ENCODE data around the gene PHYKPL.
"Not testable (repeated sequence)": the region's sequence is repeated elsewhere in the genome, so short reads cannot be mapped to it uniquely, and the experiment has no call there.

The PHYKPL gene

DNA sequence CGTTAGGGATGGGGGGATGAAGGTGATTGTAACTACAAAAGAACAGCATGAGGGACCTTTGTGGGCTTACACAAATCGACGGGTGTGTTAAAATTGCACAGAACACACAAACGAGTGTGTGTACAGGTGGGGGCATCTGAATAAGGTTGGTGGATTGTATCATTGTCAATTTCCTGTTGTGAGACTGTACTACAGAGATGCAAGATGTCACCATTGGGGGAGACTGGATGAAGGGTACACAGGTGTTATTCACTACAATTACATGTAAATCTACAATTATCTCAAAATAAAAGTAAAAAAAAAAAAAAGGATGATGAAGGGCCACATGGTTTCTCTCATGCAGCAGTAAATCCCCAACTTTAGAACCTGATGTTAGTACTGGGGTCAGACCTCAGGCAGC is 31.4 kb upstream of the PHYKPL start:
- no peak for DNase-seq (ENCODE audit: low read depth)

DNA sequence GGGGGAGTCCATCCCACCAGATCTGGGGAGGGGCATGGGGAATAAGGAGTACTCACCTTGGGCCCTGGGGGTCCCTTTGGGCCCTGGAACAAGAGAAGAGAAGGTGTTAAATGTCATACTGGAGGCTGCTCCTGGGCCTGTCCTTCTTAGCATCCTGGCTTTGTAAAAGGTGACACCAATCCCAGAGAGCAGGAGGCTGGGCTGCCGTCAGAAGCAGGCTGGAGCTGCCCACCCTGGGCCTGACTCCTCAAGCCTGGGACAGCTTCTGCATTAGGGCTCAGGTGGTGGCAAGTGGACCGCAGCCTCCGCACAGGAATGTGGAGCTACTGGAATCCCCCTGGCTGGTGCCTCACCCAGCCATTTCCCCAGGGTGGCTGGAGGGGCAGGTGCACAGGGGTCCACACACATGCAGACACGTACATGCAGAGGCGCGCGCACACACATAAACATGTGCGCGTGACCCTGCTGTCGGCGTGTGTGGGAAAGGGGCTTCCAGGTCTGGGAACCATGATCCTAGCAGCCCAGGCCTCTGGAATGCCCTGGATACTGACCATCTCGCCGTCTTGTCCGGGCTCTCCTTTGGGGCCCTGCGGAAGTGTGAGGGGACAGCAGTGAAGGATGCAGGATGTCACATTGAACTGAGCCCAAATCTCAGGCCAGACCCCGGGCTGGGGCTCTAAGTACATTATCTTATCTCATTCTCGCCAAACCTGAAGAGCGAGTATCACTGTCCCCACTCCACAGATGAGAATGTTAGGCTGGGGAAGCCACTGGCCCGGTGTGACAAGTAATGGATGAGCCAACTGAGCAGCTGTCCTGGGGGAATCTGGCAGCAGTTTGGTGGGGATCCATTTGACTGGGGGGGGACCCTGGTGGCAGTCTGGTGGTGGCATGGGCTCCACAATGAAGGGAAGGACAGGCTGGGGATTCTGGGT is 29.3 kb upstream of the PHYKPL start:
- DNase-seq (ENCODE audit: low read depth) = no peak

DNA sequence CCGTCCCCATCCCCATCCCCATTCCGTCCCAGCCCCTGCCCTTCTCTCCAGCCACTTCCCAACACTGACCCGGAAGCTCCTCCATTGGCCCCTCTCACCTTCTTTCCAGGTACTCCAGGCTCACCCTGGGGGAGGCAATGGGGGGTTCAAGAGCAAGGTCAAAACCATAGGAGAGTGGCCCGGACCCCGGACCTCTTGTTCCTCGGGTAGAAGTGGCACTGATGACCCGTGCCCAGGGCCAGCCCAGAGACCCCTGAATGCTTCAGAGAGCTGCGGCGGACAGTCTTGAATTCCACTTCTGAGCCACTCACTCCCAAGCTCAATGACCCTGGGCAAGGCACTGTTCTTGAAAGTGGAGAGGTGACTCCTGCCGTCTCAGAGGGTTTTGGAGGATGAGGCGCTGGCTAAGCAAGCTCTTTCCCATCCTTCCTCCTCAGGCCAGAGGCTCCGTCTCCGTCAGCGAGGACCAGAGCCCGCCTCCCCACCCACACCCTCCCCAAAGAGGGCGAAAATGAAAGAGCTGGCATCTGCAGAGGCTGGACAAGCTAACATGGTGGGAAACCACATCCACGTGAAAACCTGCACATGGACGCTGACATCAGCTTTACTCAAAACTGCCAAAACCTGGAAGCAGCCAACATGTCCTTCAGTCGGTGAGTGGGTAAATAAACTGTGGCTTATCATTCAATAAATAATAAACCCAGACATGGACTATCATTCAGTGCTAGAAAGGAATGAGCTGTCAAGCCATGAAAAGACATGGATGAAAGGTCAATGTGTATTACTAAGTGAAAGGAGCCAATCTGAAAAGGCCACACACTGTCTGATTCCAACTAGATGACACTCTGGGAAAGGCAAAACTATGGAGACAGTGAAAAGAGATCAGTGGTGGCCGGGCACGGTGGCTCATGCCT is 27.3 kb upstream of the PHYKPL start:
- DNase-seq (ENCODE audit: low read depth) = no peak

DNA sequence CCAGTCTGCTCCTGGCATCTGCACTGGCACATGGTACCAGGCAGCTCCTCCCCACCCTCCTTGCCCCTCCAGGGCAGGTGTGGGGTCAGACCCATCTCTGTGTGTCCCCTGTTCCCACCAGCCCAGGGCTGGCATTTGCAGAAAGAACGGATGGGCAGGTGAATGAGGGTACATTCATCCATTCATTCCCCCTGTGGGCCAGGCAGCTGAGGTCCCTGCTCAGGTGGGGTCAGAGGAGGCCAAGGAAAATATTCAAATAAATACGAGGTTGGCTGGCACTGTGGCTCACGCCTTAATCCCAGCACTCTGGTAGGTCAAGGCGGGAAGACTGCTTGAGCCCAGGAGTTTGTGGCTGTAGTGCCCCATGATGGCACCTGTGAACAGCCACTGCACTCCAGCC is 25.0 kb upstream of the PHYKPL start:
- no peak for DNase-seq (ENCODE audit: low read depth)

DNA sequence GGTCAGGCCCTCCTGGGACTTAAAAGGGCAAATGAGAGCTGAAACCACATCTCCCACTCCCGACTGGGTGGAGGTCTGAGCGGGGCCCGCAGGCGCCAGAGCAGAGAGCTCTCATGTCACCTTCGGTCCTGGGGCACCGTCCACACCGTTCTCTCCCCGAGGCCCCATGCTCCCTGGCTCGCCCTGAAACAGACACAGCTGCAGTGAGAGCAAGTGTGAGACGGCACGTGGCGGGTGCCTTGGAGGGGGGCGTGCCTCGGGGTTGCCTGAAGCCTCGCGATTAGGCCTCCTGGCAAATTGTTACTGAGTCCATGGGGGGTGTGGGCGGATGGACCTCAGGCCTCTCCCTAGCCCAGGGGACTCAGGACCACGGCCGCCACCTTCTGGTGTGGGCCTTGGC is 24.1 kb upstream of the PHYKPL start:
- no peak for DNase-seq (ENCODE audit: low read depth)

DNA sequence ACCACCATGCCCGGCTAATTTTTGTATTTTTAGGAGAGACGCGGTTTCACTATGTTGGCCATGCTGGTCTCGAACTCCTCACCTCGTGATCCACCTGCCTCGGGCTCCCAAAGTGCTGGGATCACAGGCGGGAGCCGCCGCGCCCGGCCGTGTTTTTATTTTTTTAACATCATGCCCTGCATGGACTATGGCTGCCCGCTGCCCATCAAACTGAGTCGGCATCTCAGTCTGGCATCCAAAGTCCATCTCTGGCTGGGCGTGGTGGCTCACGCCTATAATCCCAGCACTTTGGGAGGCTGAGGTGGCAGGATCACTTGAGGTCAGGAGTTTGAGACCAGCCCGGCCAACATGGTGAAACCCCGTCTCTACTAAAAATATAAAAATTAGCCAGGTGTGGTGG is 21.0 kb upstream of the PHYKPL start:
- not testable (repeated sequence) for DNase-seq (ENCODE audit: low read depth)

DNA sequence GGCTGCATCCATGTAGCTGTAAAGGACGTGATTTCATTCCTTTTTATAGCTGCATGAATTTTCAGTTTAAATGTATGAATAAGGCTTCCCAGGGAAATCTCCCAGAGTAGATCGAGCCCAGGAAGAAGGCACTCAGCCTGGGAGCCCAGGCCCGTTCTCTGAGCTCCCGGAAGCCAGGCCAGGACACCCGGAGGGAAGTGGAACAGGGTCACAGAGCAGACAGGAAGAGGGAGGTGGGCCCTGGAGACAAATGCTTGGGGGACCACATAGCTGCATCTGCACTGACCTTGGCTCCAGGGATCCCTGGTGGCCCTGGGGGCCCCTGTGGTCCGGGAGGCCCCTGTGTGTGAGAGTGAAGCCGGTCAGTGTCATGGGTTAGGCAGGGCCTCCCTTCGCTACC is 19.7 kb upstream of the PHYKPL start:
- no peak for DNase-seq (ENCODE audit: low read depth)

DNA sequence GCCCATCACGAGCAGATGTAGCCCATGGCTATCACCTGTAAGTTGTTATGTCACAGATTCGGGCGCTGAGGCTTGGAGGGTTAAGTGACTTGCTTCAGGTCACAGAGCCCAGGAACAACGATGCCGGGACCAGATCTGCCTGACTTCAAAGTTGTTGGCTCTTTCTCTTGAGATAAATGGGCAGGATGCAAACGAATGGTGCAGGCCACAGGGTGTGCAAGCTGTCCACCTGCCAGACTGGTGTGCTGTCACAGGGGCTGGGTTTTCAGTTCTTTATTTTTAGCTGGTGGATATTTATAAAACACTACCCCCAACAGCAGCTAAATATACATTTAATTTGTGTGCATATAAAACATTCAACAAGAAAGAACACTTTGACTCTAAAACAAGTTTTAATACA is 17.7 kb upstream of the PHYKPL start:
- no peak for DNase-seq (ENCODE audit: low read depth)

DNA sequence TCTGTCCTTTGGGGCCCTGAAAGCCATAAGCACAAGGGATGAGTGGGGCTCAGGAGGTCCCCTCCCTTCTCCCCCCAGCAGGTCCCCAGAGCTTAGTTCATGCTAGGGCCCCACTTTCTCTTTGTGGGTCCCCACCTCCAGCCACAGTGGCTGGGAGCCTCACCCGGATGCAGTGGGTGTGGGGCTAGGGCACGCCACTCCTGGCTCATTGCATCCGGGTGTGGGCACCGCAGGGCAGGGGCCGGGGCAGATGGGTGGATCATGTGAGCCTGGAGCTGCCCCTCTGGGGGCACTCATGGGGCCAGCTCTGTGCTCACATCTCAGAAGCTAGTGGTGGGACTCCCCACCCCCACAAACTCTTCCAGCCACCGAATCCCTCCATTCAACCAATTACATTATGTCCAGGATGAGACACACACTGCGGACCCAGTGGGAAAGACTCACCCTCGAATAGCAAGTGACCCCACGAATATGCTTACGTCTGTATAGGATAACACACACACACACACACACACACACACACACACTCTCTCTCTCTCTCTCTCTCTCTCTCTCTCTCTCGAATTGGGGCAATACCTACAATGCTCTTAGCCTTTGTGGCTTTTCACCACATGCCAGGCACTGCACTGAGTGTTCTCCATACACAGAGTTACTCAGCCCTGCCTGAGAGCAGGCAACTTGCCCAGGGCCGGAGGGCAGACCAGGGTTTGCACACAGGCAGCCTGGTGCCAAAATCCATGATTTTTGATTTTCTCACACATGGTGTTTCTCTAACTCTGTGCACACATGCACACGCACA is 16.8 kb upstream of the PHYKPL start:
- DNase-seq (ENCODE audit: low read depth) = peak; percentile 41

DNA sequence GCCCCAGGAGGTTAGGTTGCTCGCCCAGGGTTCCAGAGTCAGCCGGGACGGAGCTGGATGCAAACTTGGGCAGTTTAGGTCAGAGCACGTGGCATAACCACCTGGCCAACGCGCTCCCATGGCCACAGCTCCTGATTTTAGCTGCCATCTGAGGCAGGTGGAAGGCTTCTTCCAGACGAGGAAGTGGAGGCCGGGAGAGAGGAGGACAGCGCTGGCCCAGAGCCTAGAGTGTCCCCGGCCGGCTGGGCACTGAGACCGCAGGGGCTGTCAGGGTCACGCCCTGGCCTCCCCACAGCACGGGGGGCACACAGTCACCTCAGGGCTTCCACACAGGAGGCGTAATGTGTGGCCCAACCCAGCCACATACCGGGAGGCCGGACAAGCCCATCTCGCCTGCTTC is 16.1 kb upstream of the PHYKPL start:
- no peak for DNase-seq (ENCODE audit: low read depth)

DNA sequence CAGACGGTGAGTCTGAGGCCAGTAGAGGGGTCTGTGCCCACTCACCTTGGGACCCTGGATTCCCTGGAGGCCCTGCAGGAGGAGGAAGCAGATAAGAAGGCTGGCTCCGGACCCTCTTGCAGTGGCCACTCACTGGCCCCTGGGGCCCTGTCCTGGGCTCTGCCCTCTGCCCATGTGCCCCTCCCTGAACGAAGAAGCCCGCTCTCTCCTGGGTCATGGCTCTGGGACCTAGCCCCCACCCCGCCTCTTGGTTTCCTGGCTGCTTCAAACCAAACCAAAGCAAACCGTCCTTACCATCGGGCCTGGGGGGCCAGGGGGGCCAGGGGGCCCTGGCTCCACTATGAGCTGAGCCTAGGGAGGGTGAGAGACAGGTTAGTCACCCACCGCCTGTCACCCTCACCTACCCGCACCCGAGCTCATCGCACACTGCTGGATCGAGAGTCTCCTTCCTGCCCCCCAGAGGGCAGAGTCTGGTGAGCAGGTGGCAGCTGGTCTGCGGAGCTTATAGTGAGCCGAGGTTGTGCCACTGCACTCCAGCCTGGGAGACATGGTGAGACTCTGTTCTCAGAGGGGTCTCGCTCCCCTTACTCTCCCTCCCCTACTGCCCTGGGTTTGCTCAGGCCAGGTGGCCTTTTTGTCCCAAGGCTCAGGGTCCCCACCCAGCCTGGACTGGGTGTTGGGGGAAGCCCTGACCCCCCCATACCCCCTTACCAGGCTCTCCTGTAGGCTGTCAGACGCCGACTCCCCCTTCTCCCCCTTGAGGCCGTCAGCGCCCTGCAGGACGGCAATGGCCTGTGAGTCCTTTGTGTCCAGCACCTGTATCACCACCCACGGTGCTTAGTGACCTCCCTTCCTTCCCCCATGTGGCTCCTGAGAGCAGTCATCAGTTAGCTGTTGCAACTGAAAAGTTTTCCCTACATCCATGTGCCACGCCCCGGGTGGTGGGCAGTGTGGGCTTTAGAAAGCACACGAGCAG is 15.2 kb upstream of the PHYKPL start:
- no peak for DNase-seq (ENCODE audit: low read depth)

DNA sequence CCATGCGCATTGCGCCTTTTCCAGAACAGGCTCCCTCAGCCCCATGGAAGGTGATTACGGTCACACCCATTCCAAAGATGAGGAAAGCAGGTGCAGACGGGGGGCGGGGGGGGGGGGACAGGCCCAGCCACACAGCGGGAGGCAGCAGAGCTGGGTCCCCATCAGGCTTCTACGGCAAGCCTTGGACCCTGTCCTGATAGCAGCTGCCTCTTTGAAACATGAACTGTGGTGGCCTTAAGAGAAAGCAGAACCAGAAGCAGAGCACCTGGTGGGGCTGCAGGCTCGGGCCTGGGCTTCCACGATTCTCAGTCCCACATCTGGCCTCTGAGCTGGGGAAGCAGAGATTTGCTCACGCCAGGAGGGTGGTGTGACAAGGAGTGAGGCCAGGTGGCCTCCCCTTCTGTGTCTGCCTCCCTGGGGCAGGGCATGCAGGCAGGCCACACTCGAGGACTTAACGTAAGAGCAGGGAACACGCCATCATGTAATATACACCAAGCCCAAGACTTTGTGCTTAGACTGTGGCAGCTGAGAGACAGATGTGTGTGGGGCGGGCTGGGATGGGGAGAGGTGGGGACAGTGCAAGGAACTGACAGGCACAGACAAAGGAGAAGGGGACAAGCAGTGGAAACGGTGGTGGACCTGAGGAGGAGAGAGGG is 14.2 kb upstream of the PHYKPL start:
- DNase-seq (ENCODE audit: low read depth) = no peak

DNA sequence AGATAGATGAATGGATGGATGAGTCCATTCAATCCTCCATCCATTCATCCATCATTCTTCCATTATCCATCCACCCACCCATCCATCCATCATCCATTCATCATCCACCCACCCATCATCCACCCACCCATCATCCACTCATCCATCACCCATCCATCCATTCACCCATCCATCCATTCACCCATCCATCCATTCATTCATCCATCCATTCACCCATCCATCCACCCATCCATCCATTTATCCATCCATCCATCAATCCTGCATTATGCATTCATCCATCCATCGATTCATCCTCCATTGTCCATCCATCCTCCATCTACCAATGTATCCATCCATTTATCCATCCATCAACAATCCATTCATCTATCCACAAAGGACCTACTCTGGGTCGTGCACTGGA is 12.8 kb upstream of the PHYKPL start:
- DNase-seq (ENCODE audit: low read depth) = no peak

DNA sequence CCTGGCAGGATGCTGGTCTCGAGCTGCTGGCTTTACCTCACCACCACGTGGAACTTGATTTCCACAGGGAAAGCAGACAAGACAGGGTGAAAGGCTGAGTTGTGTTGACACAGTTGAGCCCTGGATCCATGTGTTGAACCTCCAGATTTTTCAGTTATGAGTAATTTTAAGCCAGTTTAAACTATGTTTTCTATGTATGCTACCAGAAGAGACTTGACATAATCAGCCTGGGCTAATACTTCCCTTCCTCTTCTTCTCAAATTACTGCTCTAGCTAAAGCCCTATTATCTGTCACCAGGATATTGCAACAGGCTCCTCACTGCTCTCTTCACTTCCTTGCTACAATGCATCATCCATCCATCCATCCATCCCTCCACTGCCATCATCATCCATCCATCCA is 12.0 kb upstream of the PHYKPL start:
- DNase-seq (ENCODE audit: low read depth) = no peak

DNA sequence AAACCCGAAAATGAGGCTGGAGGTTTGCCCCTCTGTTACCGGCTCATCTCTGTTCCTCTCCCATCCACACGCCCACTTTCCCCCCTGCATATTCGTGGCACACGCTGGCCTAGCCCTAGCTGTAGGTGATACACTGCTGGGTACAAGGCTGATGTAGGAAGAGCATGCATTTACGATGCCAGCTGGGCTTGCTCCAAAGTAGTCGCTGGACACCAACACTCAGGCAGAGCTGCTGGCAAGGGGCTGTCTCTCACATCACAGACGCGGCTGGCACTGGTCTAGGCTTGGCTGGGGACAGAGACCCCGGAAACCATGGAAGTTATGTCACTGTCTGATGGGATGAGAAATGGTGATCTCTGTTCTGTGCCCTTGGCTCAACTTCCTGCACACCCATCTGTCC is 9.8 kb upstream of the PHYKPL start:
- DNase-seq (ENCODE audit: low read depth) = no peak

DNA sequence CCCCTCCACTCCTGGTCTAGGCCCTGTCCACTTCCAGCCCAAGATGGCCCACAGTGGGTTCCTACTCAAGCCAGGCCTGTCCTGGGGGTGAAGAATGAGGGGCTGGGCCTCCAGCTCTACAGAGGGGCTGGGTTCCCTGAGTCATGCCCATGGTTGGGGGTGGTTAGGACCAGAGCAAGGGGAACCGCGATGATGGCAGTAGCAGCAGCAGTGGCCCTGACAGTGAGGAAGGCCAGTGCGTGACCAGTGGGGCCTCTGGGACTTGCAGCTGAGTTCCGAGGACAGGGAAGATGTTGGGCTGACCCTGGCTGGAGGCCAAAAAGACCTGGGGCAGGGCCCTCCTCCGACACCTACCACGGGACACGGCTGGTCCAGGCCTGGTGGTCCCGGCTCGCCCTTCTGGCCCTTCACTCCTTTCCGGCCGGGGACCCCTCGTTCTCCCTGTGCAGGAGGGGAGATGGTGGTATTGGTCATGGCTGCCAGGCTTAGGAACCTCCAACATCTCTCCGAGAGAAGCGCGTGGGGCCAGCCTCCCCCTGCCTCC is 9.2 kb upstream of the PHYKPL start:
- no peak for DNase-seq (ENCODE audit: low read depth)

DNA sequence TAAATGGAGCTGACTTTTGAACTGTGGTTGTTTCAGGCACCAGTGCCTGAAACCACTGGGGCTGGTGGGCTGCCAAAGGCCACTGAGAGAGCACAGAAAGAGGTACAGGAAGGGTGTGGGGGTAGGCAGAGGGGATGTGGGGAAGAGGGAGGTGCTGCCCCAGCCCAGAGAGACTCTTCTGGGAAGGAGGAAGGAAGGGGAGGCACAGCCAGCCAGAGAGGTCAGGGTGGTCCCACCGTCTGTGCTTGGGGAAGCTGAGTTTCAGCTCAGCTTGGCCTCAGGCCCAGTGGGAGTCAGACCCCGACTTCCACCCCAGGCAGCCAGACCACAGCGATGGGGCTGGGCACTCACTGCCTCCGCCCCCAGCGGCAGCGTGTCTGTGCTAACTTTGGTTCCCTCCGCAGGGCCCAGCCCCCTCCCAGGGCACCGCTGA is 8.6 kb upstream of the PHYKPL start:
- DNase-seq (ENCODE audit: low read depth) = no peak

DNA sequence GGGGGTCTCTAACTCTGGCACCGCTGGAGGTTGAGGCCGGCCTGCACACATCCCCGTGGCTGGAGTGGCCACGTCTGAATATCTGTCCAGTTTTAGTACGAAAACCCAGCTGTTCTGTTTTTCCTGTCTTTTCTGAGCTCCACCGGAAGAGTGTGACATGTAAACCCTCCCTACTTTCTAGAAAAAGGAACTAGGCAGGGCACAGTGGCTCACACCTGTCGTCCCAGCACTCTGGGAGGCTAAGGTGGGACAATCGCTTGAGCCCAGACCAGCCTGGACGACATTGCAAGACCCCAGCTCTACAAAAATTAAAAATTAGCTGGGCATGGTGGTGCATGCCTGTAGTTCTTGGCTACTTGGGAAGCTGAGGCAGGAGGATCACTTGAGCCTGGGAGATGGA is 8.2 kb upstream of the PHYKPL start:
- DNase-seq (ENCODE audit: low read depth) = no peak

DNA sequence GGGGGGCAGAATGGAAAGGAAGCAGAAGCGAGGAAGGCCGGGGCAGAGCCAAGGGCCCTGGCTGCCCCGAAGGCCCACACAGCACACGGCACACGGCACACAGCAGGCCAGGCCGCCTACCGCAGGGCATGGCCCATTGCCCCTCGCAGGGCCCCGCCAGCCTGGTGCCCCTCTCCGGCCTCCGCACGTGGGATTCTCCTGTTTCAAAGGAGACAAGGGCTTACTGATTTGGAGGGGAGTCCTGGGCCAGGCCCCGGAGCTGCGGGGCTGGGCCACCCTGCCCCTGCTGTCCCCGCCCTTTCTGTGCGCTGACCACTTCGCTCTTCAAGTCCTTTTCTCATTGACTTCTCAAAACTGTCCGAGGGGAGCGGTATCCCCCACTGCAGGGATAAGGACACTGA is 7.7 kb upstream of the PHYKPL start:
- DNase-seq (ENCODE audit: low read depth) = no peak

DNA sequence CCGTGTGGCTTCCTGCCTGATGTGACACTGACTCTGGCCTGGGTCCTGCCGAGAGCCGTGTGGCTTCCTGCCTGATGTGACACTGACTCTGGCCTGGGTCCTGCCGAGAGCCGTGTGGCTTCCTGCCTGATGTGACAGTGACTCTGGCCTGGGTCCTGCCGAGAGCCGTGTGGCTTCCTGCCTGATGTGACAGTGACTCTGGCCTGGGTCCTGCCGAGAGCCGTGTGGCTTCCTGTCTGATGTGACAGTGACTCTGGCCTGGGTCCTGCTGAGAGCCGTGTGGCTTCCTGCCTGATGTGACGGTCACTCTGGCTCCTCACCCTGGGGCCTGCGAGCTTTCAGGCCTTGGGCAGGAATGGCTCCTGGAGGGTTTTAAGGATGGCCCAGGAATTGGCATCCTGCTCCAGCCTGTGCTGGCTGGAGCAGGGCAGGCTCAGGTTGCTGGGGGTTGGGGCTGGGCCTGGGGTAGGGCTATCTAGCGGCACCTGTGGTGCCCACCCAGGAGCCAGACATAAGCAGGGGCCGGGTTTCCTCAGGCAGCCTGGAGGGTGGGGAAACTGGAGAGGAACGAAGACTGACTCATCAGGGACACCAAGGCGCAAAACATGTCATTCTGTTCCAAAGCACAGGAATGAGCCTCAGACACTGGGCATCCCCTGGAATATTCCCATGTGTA is 7.2 kb upstream of the PHYKPL start:
- not testable (repeated sequence) for DNase-seq (ENCODE audit: low read depth)
